ENCODE measurements around the gene NR2F2.

Gene NR2F2

DNA sequence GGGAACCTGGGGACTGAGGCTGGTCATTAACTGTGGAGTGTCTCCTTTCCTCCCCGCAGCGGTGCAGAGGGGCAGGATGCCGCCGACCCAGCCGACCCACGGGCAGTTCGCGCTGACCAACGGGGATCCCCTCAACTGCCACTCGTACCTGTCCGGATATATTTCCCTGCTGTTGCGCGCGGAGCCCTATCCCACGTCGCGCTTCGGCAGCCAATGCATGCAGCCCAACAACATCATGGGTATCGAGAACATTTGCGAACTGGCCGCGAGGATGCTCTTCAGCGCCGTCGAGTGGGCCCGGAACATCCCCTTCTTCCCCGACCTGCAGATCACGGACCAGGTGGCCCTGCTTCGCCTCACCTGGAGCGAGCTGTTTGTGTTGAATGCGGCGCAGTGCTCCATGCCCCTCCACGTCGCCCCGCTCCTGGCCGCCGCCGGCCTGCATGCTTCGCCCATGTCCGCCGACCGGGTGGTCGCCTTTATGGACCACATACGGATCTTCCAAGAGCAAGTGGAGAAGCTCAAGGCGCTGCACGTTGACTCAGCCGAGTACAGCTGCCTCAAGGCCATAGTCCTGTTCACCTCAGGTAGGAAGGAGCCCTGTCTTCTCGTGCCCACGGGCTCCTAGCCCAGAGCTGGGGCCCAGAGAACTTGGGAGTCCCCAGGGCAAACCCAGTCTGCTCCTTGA is 3.7 kb downstream of the NR2F2 start:
- Histone ChIP-seq H3K4me1 (ENCODE audit: control insufficient read depth, low read length) (no peaks in the 10 kb centered on the region), H3K9me2 (replicated peaks; ENCODE audit: control insufficient read depth, low read length) (no peaks in the 10 kb centered on the region), H4K20me1 (ENCODE audit: control insufficient read depth, insufficient read depth, low read depth, low read length) (no peaks in the 10 kb centered on the region), H3K27ac (ENCODE audit: low read depth, low read length) (no peak overlapping the region), H3K4me2 (ENCODE audit: low read length) (no peak overlapping the region), H3K9me3 (ENCODE audit: control insufficient read depth, insufficient read depth, low read length) (peaks cover 6% of the 10 kb centered on the region; the same call in 1 of the 2 replicates), H3K4me3 (ENCODE audit: low read length) (no peak overlapping the region), H3K27me3 (ENCODE audit: control insufficient read depth, low read length) (peaks cover 12% of the 10 kb centered on the region), H3F3A (ENCODE audit: control insufficient read depth, insufficient read depth) (no peaks in the 10 kb centered on the region), H3K36me3 (ENCODE audit: control insufficient read depth, low read length) (no peaks in the 10 kb centered on the region), H3K79me2 (ENCODE audit: control insufficient read depth, low read length) (no peaks in the 10 kb centered on the region)
- TF ChIP-seq CTCF (IDR thresholded peaks at IDR 0.05; ENCODE audit: low read depth, low read length, poor library complexity, severe bottlenecking) (no peak), EZH2phosphoT487 (IDR thresholded peaks at IDR 0.05; ENCODE audit: borderline replicate concordance, low read length) (no peak)

DNA sequence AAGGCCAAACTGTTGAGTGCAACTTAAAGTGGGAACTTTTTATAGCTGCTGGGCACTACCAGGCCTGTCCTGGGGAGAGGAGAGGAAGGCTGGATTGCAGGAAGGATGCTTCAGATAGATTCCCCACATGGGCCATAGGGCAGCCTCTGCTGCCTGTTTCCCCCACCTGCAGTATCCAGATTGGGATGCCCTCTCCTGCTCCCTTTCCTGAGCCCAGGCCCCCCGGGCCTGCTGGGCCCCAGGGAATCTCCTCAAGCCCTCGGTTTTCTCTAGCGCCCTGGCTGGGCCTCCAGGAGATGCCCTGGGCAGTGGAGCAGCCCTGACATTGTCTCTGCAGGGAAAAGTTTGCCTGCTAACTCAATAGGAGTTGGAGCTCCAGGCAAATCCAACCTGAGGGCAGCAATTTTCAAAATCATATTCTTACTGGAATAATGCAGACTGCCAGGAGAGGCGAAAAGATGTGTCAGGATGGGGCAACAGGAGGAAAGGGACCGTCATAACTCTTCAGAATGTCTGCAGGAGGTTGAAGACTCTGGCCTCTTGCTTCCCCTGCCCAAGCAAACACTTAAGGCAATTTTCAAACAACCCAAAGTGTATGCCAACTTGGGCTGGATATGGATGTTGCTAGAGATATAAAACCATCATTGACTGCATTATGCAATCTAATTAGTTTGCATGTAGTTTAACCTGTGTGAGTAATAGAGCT is 4.4 kb downstream of the NR2F2 start:
- Histone ChIP-seq H3K4me1 (ENCODE audit: control insufficient read depth, low read length) (no peaks in the 10 kb centered on the region), H3K4me3 (ENCODE audit: low read length) (no peak overlapping the region), H3F3A (ENCODE audit: control insufficient read depth, insufficient read depth) (no peaks in the 10 kb centered on the region), H3K36me3 (ENCODE audit: control insufficient read depth, low read length) (no peaks in the 10 kb centered on the region), H3K9me2 (replicated peaks; ENCODE audit: control insufficient read depth, low read length) (no peaks in the 10 kb centered on the region), H3K79me2 (ENCODE audit: control insufficient read depth, low read length) (no peaks in the 10 kb centered on the region), H3K4me2 (ENCODE audit: low read length) (no peak overlapping the region), H3K27ac (ENCODE audit: low read depth, low read length) (no peak overlapping the region), H3K9me3 (ENCODE audit: control insufficient read depth, insufficient read depth, low read length) (peaks cover 6% of the 10 kb centered on the region; the same call in 1 of the 2 replicates), H3K27me3 (ENCODE audit: control insufficient read depth, low read length) (peaks cover 5% of the 10 kb centered on the region), H4K20me1 (ENCODE audit: control insufficient read depth, insufficient read depth, low read depth, low read length) (no peaks in the 10 kb centered on the region)
- TF ChIP-seq EZH2phosphoT487 (IDR thresholded peaks at IDR 0.05; ENCODE audit: borderline replicate concordance, low read length) (no peak), CTCF (IDR thresholded peaks at IDR 0.05; ENCODE audit: low read depth, low read length, poor library complexity, severe bottlenecking) (no peak)

GRCh38 chr15:96335411-96336024 is 5.0 kb downstream of the NR2F2 start:
- no peaks in the 10 kb centered on the region for H3K9me2 ChIP-seq (replicated peaks; ENCODE audit: control insufficient read depth, low read length)
- H3K4me1 ChIP-seq (ENCODE audit: control insufficient read depth, low read length) = no peaks in the 10 kb centered on the region
- no peak overlapping the region for H3K4me3 ChIP-seq (ENCODE audit: low read length)
- H3K9me3 ChIP-seq (ENCODE audit: control insufficient read depth, insufficient read depth, low read length) = peaks cover 6% of the 10 kb centered on the region; the same call in 1 of the 2 replicates
- 0 out of 2 replicates have a peak, but pooled peaks cover 2% of the 10 kb centered on the region for H3K27me3 ChIP-seq (ENCODE audit: control insufficient read depth, low read length)
- no peaks in the 10 kb centered on the region for H3F3A ChIP-seq (ENCODE audit: control insufficient read depth, insufficient read depth)
- no peaks in the 10 kb centered on the region for H3K36me3 ChIP-seq (ENCODE audit: control insufficient read depth, low read length)
- TF ChIP-seq EZH2phosphoT487 (IDR thresholded peaks at IDR 0.05; ENCODE audit: borderline replicate concordance, low read length) = no peak
- no peak for TF ChIP-seq CTCF (IDR thresholded peaks at IDR 0.05; ENCODE audit: low read depth, low read length, poor library complexity, severe bottlenecking)
- H4K20me1 ChIP-seq (ENCODE audit: control insufficient read depth, insufficient read depth, low read depth, low read length) = no peaks in the 10 kb centered on the region
- no peaks in the 10 kb centered on the region for H3K79me2 ChIP-seq (ENCODE audit: control insufficient read depth, low read length)
- no peak overlapping the region for H3K4me2 ChIP-seq (ENCODE audit: low read length)
- no peak overlapping the region for H3K27ac ChIP-seq (ENCODE audit: low read depth, low read length)
